Stimulated activated naive CD4-positive, alpha-beta T cell treated with Interleukin-2 at 50 U/mL for 16 hours (primary cell): ENCODE measurements around the gene RWDD3.

Experiments
- DNase-seq: peaks from one replicate; lab custom pipeline; 2025; lab: John Stamatoyannopoulos, UW

RWDD3 gene

GRCh38 chr1:95230256-95230655 lies 3.8 kb upstream of the RWDD3 start:
- no peak for DNase-seq

DNA sequence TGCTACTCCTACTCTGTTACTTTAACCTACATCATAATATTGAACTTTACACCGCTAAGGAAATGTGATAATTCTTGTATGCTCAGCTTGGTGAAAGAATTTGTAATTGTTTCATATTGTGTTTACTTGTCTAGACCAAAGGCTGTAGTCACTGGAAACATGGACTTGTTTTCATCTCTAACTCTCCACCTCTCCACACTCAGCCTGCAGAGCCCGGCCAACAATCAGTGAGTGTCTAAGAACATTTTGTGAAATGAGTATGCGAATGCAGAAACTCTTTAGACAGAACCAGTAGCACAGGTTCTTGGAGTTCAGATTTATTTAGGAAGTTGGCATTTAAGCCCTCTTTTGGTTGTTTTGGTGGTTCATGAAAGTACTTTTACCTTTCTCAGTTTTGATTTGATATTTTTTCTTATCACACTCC lies 3.2 kb upstream of the RWDD3 start:
- DNase-seq = no peak

GRCh38 chr1:95232646-95233318 lies 1.2 kb upstream of the RWDD3 start:
- DNase-seq = no peak

GRCh38 chr1:95233319-95233736 lies 682 bp upstream of the RWDD3 start:
- no peak for DNase-seq

DNA sequence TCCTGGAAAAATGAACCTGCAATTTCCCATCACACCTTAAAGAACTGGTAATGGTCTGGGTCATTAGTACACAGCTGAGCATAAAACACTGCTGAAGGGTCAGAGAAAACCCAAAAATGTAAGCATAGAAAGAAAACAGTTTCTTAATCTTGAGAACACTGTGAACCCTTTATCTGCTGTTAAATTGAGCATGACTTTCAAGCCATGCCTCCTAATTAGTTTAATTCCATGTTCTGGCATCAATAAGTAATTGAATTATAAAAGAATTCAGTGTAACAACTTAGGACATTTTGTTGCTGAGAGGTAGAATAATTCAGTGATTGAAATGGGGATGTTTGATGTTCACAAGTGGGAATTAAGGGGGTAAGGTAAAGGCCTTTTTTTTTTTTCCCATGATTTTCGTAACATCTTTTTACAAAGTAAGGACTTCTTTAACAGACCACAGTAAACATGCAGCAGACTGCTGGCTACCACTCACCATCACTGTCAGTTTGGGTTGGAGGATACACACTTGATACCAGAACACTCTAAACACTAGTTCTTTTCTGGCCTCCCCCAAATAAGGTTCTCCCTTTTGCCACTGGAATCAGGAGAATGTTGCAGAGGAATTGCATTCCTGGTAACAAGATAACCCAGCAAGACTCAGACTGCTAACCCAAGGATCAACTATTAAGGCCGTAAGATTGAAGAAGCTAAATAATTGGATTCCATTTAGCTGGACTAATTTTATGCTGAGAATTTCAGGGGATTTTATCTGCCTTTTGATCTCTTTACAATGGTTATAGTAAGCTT lies 3.0 kb downstream of the RWDD3 start:
- no peak for DNase-seq

DNA sequence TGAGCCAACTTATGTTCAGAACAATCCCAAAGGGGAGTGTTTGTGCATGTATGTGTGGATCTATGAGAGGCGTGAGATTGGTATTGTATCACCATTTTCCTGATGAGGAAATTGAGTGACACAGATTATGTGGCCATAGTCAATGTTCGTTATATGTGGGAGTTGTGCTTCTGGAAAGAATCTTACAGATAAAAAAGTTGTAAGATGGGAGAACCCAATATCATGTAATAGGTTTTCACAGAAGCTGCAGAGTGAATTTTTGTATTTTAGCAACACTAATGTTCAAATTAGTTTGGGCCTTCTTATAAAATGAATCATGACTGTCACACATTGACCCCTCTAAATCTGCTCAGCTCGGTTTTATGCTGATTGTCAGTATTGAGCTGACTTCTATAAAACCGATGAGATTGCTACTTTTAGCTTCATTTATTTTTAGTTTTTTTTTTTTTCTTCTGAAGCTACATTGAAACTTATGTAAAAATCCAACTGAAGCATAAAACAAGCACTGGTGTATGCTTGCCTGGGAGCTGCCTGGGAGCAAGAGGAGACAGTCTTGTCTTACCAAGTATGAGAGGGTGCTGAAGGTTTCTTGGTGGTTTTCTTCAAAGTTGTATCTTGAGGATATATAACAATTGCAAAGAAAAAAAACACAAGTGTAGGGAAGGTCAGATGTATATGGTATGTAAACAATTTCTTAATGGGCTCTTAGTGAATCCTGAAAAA lies 4.1 kb downstream of the RWDD3 start:
- DNase-seq = no peak

GRCh38 chr1:95245029-95245428 lies 11.0 kb downstream of the RWDD3 start:
- no peak for DNase-seq

DNA sequence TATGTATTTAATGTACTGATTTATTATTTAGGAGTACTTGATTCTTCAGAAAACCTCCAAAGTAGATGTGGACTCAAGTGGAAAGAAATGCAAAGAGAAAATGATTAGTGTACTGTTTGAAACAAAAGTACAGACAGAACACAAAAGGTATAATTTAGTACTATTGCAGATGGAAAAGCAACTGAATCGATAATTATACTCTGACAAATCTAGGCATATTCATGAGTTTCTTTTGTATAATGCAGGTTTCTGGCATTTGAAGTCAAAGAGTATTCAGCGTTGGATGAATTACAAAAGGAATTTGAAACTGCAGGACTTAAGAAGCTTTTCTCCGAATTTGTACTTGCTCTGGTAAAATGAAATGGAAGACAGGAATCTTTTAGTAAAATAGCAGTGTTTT lies 12.5 kb downstream of the RWDD3 start:
- no peak for DNase-seq

GRCh38 chr1:95247607-95248006 lies 13.6 kb downstream of the RWDD3 start:
- DNase-seq = no peak

GRCh38 chr1:95249916-95250315 lies 15.9 kb downstream of the RWDD3 start:
- no peak for DNase-seq

- no peak for DNase-seq
These were observed 18.4 kb downstream of the RWDD3 start for GRCh38 chr1:95252422-95252821.

DNA sequence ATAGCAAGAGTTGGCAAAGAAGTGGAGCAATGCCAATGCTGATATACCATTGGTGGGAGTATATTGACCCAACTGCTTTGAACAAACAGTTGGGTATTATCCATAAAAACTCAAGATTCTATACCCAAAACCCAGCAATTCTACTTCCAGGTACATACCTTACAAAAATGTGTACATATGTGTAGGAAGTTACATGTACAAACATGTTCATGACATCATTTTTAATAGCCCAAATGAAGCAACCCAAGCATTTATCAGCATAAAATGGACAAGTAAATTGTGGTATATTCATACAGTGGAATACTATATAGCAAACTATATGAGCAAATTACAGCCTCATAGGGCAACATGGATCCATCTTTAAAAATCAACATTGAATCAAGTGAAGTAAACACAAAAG lies 20.9 kb downstream of the RWDD3 start:
- DNase-seq = no peak

GRCh38 chr1:95255826-95256225 lies 21.8 kb downstream of the RWDD3 start:
- no peak for DNase-seq

DNA sequence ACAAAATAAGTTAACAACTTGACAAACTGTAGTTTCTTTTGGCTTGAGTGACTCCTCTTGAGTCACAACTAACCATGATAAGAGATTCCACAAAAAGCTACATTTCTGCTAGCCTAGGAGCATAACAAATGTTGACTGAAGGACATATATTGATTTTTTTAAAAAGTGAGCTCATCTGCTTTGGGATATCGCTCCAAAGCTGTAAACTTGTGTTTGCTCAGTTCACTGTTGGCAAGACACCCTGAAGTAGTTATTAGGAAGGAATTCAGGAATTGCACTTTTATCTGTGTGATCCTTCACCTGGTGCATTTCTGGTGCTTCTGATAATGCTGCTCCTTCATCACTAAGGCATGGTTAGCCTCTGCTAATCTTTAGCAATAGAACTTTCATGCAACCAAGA lies 23.7 kb downstream of the RWDD3 start:
- DNase-seq = no peak

GRCh38 chr1:95259245-95259644 lies 25.2 kb downstream of the RWDD3 start:
- DNase-seq = no peak

DNA sequence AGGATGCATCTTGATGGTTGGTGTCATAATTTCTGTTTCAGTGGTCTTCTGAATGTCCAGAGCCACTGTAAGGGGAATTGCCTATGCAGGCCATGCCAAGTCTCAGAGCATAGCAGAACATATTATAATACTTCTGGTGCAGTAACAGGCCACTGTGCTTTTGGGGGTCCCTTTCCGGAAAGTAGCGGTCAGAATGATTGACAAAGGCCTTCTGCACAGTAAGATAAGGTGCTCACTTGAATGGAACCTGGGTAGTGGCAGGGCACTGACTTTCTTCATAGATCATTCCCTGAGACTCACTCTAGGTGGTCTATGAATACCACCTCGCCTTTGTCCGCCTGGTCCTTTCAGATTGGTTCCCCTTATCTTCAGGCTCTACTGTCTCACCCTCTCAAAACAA lies 28.9 kb downstream of the RWDD3 start:
- no peak for DNase-seq

- DNase-seq = no peak
These were observed 29.4 kb downstream of the RWDD3 start for GRCh38 chr1:95263450-95263849.

- DNase-seq = no peak
These were observed 31.1 kb downstream of the RWDD3 start for GRCh38 chr1:95265106-95265505.

GRCh38 chr1:95276429-95276828 lies 42.4 kb downstream of the RWDD3 start:
- no peak for DNase-seq

- DNase-seq = no peak
These were observed 44.4 kb downstream of the RWDD3 start for GRCh38 chr1:95278173-95279006.

- no peak for DNase-seq
These were observed 47.9 kb downstream of the RWDD3 start for GRCh38 chr1:95281781-95282517.
